LNCAP (cell line): ENCODE data around the gene AGBL1.

Experiments used
- CTCF ChIP-seq: fragments of 450-650 bp; IDR thresholded peaks from 2 replicates; pipeline ENCODE4 v1.5.1; 2017; ENCODE audit warnings: mild to moderate bottlenecking

AGBL1 gene

GRCh38 chr15:86854176-86854575, 774.5 kb downstream of the AGBL1 start:
- no peak for TF ChIP-seq CTCF

GRCh38 chr15:86855307-86856291, 775.9 kb downstream of the AGBL1 start:
- no peak for TF ChIP-seq CTCF

GRCh38 chr15:86857701-86858100, 778.0 kb downstream of the AGBL1 start:
- TF ChIP-seq CTCF: no peak

GRCh38 chr15:86863226-86863915, 783.7 kb downstream of the AGBL1 start:
- no peak for TF ChIP-seq CTCF

- TF ChIP-seq CTCF: no peak
Observed at GRCh38 chr15:86865920-86866319, 786.2 kb downstream of the AGBL1 start.

GRCh38 chr15:86870846-86871245, 791.2 kb downstream of the AGBL1 start:
- no peak for TF ChIP-seq CTCF

- TF ChIP-seq CTCF: no peak
Observed at GRCh38 chr15:86871964-86872363, 792.3 kb downstream of the AGBL1 start.
